Epidermal melanocyte (primary cell): Measurements from ENCODE around the gene ATOH8.

Experiments used
- DNase-seq: peaks from one replicate; pipeline ENCODE4 v3.0.0; 2011; ENCODE audit warnings: low spot score; ENCODE audit not compliant: insufficient read length

Gene ATOH8

GRCh38 chr2:85786444-85786843 is 32.7 kb downstream of the ATOH8 start:
- DNase-seq: no peak

GRCh38 chr2:85786865-85787264 is 33.1 kb downstream of the ATOH8 start:
- DNase-seq: no peak

- no peak for DNase-seq
Measured at GRCh38 chr2:85787282-85787980, 33.6 kb downstream of the ATOH8 start.

DNA sequence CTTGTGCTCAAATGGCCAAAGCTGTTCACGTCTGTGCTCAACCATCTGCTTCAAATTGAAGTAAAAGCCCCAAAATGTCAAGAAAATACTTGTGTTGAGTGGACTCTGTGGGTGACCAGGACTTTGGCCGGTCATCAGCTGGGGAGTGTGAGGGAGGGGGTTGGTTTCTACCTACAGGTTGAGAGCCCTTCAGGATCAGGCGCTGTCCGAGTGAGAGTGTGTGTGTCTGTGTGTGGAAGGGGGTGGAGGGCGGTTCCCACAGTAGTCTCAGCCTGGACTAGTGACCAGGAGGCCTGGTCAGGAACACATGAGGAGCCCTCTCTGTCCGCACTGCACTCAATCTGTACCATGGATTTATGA is 34.2 kb downstream of the ATOH8 start:
- DNase-seq: no peak

GRCh38 chr2:85788603-85789002 is 34.8 kb downstream of the ATOH8 start:
- DNase-seq: no peak

DNA sequence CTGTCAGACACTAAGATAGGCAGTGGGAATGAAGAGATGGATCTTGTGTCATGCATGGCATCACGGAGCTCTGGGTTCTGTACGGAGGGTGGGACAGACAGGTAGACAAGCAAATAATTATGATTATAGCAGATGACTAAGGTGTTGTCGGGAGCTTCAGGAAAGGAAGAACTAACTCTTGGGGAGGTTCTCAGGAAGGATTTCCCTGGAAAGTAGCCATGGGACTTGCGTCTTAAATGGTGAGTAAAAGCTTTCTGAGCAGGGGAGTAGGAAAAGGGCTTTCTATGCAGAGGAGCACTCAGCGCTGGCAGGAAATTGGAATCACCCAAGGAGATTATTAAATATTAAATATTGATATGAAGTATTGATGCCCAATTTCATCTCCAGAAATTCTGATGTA is 35.5 kb downstream of the ATOH8 start:
- no peak for DNase-seq

DNA sequence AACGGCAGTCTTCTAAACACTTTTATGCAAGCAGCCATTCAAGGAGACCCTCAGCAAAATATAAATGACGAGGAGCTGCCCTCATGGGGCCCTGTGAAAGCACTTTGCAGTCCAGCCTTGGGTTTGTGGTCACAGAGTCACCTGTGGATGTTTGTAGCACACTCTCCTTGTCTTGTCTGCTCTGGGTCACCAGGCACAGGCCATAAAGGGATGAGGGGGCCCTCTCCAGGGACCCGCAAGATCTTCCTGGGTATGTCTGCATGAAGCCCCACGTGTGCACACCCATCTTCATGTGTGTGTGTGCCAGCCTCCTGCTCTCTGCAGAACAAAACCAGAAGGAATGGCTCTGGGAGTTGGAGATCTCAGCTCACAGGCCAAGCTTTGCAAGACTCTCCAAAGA is 36.2 kb downstream of the ATOH8 start:
- DNase-seq: no peak

DNA sequence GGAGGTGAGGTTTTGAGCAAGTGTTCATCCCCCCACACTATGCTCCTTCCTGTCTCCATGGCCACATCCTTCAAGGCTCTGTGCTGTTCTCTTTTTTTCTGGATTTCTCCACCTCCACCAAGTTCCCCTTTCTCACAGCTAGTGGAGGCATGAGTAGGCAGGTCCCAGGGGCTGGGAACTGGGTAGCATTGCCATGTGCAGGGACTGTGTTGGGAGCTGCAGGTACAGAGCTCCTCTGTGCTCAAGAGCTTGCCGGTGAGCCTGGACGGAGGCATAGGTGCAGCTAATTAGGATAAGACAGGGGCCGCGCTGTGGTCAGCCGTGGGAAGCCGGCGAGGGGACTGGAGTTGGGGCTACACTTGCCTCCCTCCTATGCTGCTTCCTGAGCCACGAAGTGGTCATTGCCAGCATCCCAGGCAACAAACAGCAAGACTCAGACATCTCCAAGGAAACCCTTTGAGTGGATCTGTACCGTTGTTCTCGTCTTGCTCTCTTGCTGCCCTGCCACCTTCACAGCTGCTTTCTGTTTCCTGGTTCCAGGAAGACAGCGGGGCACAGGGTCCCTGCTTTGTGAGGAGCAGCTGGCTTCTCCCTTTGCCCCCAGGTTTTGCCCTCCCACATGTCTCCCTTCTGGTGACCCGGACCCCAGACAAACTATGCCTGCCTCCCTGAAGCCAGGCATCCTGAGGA is 36.9 kb downstream of the ATOH8 start:
- no peak for DNase-seq

DNA sequence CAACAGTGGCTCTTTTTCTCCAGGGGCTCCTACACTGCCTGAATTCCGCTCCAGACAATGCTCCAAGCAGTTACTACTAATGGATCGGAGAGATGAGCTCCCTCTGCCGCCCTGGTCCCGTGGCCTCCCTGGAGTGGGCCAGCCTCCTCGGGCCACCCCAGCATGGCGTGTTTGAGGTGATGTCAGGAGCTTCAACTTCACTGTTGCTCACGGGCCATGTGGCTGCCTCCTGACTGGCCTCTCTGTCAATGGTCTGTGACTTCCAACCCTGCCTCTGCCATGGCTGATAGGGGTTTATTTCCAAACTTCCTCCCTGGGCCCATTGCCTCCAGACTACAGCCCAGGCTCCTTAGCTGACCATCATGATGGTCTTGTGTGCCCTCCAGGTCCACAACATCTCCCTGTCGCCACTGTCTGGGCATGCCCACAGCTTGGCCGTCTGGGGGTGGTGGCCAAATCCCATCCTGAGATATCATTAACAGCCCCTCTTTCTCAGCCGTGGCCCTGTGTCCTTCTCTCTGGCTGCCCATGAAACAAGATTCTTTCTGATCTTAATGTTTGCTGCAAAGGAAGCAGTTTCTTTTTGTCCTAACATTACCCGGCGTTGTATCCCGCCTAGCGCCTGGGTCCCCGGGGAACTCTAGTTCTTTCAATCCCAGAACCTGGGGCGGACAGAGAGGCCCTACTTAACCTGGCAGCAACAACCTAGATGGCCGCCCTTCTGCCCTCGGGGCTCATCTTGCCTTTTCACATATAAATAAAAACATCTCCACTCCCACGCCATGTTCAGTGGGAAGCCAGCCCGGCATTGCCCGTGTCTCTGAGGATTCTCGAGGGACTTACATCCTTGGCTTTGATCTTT is 38.1 kb downstream of the ATOH8 start:
- DNase-seq: no peak

- peak; percentile 51 for DNase-seq
Measured at GRCh38 chr2:85792783-85793441, 39.1 kb downstream of the ATOH8 start.

DNA sequence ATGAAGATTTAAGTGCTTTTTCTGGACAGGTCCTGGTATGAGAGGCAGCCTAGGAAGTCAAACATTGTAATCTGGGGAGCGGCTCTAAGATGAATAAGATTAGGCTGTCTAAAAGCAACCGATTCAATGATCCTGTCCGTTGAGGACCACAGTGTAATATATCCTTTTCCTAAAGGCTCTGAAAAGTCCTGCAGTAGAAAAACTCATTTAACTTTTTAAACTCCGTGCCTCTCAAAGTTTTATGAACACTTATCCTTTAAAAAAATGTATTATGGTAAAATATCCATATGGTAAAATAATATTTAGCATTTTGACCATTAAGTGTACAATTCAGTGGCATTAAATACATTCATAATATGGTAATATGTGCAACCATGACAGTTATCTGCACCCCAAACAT is 39.8 kb downstream of the ATOH8 start:
- DNase-seq: no peak

DNA sequence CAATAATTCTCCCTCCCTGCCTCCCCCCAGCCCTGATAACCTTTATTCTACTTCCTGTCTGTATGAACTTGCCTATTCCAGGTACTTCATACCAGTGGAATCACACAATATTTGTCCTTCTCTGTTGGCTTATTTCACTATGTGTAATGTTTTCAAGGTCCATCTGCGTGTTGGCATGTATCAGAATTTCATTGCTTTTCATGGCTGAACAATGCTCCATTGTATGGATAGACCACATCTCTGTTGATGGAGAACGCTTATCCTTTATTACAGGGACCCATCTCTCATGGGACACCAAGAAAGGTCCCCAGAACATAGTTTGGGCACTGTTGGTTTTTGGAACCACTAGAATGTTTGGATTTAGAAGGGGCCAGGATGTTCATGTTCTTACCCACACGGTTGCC is 40.2 kb downstream of the ATOH8 start:
- no peak for DNase-seq

- DNase-seq: no peak
Measured at GRCh38 chr2:85794491-85795121, 40.8 kb downstream of the ATOH8 start.

DNA sequence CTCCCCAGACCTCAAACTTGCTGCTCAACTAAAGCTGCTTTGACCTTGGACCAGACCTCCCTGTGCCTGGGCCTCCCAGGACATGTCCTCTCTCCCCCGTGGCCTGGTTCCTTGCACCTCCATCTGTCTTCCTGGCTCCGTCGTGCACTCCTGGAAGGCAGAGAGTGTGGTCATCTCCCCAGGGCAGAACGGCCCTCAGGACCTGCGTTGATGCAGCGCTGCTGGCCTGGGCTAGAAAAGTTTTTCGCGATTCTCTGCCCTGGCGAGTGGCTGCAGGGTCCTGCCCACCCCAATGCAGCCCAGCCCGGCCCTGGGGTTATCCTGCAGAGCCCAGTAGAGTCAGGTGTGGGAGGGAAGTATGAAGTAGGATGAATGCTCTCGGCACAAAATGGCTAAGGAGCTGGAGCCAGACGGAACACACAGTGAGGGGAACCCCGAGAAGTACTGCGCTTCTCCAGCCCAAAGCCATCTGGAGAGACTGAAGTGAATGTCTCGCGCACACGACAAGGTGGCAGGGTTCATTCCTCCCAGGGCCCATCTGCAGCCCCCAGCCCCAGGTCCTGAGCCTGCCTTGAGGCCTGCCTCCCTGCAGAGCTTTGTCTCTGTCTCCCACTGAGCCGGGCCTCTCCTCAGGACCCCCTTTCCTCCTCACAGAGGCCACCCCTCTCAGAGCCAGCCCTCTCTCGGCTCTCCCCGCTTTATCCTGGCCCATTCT is 41.7 kb downstream of the ATOH8 start:
- no peak for DNase-seq

- DNase-seq: no peak
Measured at GRCh38 chr2:85796046-85796340, 42.2 kb downstream of the ATOH8 start.

DNA sequence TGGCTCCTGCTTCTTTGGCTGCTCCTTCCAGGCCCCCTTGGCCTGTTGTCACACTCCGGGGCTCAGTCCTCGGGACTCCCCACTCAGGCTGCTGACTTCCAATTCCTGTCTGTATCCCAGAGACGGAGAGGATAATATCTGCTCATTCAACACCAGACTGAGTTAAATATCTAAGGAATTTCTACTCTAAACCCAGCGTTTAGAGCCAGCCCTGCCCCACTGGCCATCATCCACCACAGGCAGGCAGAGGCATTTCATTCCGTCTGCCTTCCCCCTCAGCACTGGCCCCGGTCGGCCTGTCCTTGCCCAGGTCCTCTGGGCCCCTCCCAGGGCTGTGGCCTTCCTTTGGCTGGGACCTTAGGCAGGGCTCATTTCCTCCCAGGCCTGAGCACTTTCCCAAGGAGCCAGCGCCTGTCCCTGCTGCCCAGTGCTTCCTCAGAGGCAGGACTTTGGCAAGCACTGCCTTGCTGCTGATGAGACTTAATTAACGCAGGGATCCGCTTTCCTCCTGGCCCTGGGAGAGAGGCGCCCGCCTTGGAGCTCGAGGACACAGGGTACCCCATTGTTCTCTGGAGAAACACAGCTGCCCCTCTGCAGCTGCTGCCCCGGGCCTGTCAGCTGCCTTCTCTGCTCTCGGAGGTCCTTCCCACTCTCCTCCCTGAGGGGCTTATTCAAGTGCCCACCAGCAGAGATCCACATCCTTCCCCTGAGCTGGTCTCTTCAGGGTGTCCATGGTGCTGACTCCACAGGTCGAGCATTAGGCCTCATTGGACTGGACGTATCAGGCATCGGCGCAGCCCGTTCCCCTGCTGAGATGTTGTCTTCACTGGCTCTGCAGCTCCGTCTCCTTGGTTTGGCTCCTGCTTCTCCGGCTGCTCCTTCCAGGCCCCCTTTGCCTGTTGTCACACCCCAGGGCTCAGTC is 42.8 kb downstream of the ATOH8 start:
- peak; percentile 48 for DNase-seq

- no peak for DNase-seq
Measured at GRCh38 chr2:85797263-85797660, 43.5 kb downstream of the ATOH8 start.

GRCh38 chr2:85797921-85798320 is 44.1 kb downstream of the ATOH8 start:
- DNase-seq: no peak

DNA sequence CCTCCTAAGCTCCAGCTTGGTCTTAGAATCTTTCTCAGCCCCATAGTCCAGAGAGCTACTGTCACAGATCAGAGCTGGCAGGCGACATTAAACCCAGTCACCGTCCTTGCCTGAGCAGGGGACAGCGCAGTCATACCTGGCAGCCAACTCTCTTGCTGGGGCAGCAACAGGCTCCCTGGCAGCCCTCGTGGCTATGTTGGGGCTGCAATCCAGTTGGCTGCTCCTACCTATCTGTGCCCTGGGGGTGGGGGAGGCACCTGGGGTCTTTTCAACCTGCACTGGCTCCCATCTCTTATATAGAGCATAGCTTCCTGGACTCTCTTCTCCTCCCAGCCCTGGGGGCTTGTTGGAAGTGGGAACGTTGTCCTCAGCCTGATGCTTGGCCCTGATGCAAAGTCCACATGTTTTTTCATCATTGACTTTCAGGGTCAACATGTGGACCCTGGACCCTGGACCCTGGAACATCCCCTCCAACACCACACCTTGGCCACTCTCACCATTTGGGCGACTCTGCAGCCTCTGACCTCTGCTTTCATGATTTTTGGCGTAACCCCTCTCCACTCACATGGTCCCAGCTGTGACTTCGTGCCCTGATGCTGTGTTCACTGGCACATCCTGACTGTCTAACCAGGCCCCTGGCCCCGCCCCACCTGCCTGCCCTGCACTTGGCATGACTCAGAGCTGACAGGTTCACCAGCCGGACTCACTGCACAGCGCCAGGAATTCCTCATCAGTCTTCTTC is 45.6 kb downstream of the ATOH8 start:
- DNase-seq: no peak
